ENCODE measurements around the gene MYO1F. TPM values are rescaled to one million over a fixed set of nuclear protein-coding genes. Genes with fewer than 3 reads are reported as not detected.

MYO1F gene
- polyA plus RNA-seq, 1 experiment = 0.29 TPM

- Histone ChIP-seq H3K36me3 (ENCODE audit: control insufficient read depth, insufficient read depth, low read length) (0 out of 2 replicates have a peak, but pooled peaks cover 1% of the 10 kb centered on the region), H3K4me3 (ENCODE audit: low read depth, low read length) (peak overlapping the region; percentile 69), H3K27me3 (ENCODE audit: control insufficient read depth, insufficient read depth, low read length) (no peaks in the 10 kb centered on the region)
- CTCF ChIA-PET = interaction anchor here (0.9 to 1.6 kb wide), 2 partner anchors 16 to 21 kb away, joined by 3 to 4 read pairs; no protein-coding TSS in a partner anchor
- DNase-seq (ENCODE audit: low read depth) = no peak
- POLR2A ChIA-PET = no interaction called here
- TF ChIP-seq, protein P1, sequence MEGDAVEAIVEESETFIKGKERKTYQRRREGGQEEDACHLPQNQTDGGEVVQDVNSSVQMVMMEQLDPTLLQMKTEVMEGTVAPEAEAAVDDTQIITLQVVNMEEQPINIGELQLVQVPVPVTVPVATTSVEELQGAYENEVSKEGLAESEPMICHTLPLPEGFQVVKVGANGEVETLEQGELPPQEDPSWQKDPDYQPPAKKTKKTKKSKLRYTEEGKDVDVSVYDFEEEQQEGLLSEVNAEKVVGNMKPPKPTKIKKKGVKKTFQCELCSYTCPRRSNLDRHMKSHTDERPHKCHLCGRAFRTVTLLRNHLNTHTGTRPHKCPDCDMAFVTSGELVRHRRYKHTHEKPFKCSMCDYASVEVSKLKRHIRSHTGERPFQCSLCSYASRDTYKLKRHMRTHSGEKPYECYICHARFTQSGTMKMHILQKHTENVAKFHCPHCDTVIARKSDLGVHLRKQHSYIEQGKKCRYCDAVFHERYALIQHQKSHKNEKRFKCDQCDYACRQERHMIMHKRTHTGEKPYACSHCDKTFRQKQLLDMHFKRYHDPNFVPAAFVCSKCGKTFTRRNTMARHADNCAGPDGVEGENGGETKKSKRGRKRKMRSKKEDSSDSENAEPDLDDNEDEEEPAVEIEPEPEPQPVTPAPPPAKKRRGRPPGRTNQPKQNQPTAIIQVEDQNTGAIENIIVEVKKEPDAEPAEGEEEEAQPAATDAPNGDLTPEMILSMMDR (IDR thresholded peaks at IDR 0.05; ENCODE audit: insufficient read depth, low read depth, low read length) = peak; percentile 49
These were observed 32.2 kb upstream of the MYO1F start for GRCh38 chr19:8609279-8610040.

- ChIA-PET POLR2A (no interaction called here), CTCF (interaction anchor here (0.9 to 1.6 kb wide), 2 partner anchors 15 to 22 kb away, joined by 3 to 4 read pairs; no protein-coding TSS in a partner anchor)
- TF ChIP-seq, protein P1 (IDR thresholded peaks at IDR 0.05; ENCODE audit: insufficient read depth, low read depth, low read length) = no peak
- Histone ChIP-seq H3K4me3 (ENCODE audit: low read depth, low read length) (peak overlapping the region; percentile 69), H3K36me3 (ENCODE audit: control insufficient read depth, insufficient read depth, low read length) (0 out of 2 replicates have a peak, but pooled peaks cover 1% of the 10 kb centered on the region), H3K27me3 (ENCODE audit: control insufficient read depth, insufficient read depth, low read length) (no peaks in the 10 kb centered on the region)
- no peak for DNase-seq (ENCODE audit: low read depth)
These were observed 31.7 kb upstream of the MYO1F start for GRCh38 chr19:8608941-8609278.

- DNase-seq (ENCODE audit: low read depth) = no peak
- Histone ChIP-seq H3K36me3 (ENCODE audit: control insufficient read depth, insufficient read depth, low read length) (peaks cover 1% of the 10 kb centered on the region; the same call in 1 of the 2 replicates), H3K4me3 (ENCODE audit: low read depth, low read length) (no peak overlapping the region), H3K27me3 (ENCODE audit: control insufficient read depth, insufficient read depth, low read length) (no peaks in the 10 kb centered on the region)
- ChIA-PET POLR2A (no interaction called here), CTCF (no interaction called here)
- TF ChIP-seq, protein P1 (IDR thresholded peaks at IDR 0.05; ENCODE audit: insufficient read depth, low read depth, low read length) = no peak
These were observed 30.1 kb upstream of the MYO1F start for GRCh38 chr19:8607386-8607785.

GRCh38 chr19:8605514-8605913, 28.3 kb upstream of the MYO1F start:
- DNase-seq (ENCODE audit: low read depth) = no peak
- CTCF ChIA-PET = interaction anchor here (2.6 kb wide), 1 partner anchor 25 kb away, joined by 8 read pairs; no protein-coding TSS in a partner anchor
- TF ChIP-seq, protein P1 (IDR thresholded peaks at IDR 0.05; ENCODE audit: insufficient read depth, low read depth, low read length) = no peak
- no peaks in the 10 kb centered on the region for H3K27me3 ChIP-seq (ENCODE audit: control insufficient read depth, insufficient read depth, low read length)
- POLR2A ChIA-PET = no interaction called here
- H3K36me3 ChIP-seq (ENCODE audit: control insufficient read depth, insufficient read depth, low read length) = peaks cover 1% of the 10 kb centered on the region; the same call in 1 of the 2 replicates
- H3K4me3 ChIP-seq (ENCODE audit: low read depth, low read length) = no peak overlapping the region

- Histone ChIP-seq H3K4me3 (ENCODE audit: low read depth, low read length) (no peak overlapping the region), H3K36me3 (ENCODE audit: control insufficient read depth, insufficient read depth, low read length) (peaks cover 1% of the 10 kb centered on the region; the same call in 1 of the 2 replicates), H3K27me3 (ENCODE audit: control insufficient read depth, insufficient read depth, low read length) (no peaks in the 10 kb centered on the region)
- ChIA-PET CTCF (interaction anchor here (1.3 to 1.6 kb wide), 2 partner anchors 20 to 21 kb away, joined by 3 to 5 read pairs; no protein-coding TSS in a partner anchor), POLR2A (no interaction called here)
- TF ChIP-seq, protein P1 (IDR thresholded peaks at IDR 0.05; ENCODE audit: insufficient read depth, low read depth, low read length) = no peak
- DNase-seq (ENCODE audit: low read depth) = no peak
These were observed 24.6 kb upstream of the MYO1F start for GRCh38 chr19:8601796-8602195.

Data from BJ (cell line).